CD4-positive, alpha-beta T cell treated with Interleukin-15 for 4 hours (primary cell): Measurements from ENCODE around the gene IL21.
"Not testable (repeated sequence)": the region's sequence is repeated elsewhere in the genome, so short reads cannot be mapped to it uniquely, and the experiment has no call there.

Experiments
- DNase-seq: peaks from one replicate; pipeline ENCODE4 v3.0.0-alpha.2; 2020; ENCODE audit warnings: low spot score

The IL21 gene

GRCh38 chr4:122621016-122621507 is at the start of gene IL21:
IL21 (minus strand) TSS chr4:122621066; CDS start chr4:122621011, 55 bp downstream.
- DNase-seq, result no peak

- DNase-seq, result no peak
Measured at GRCh38 chr4:122669911-122670738, 49.3 kb upstream of the IL21 start.

- DNase-seq, result no peak
Measured at GRCh38 chr4:122668241-122668640, 47.4 kb upstream of the IL21 start.

- peak; percentile 36 for DNase-seq
Measured at GRCh38 chr4:122666527-122667245, 45.8 kb upstream of the IL21 start.

GRCh38 chr4:122665161-122665929 is 44.5 kb upstream of the IL21 start:
- DNase-seq, result no peak

- DNase-seq, result no peak
Measured at GRCh38 chr4:122663814-122664610, 43.1 kb upstream of the IL21 start.

GRCh38 chr4:122663291-122663690 is 42.4 kb upstream of the IL21 start:
- DNase-seq, result no peak

- no peak for DNase-seq
Measured at GRCh38 chr4:122662701-122663100, 41.8 kb upstream of the IL21 start.

GRCh38 chr4:122661176-122662160 is 40.6 kb upstream of the IL21 start:
- no peak for DNase-seq

GRCh38 chr4:122658818-122659295 is 38.0 kb upstream of the IL21 start:
- no peak for DNase-seq

- DNase-seq, result no peak
Measured at GRCh38 chr4:122658377-122658776, 37.5 kb upstream of the IL21 start.

- no peak for DNase-seq
Measured at GRCh38 chr4:122657553-122657952, 36.7 kb upstream of the IL21 start.

- not testable (repeated sequence) for DNase-seq
Measured at GRCh38 chr4:122656583-122656982, 35.7 kb upstream of the IL21 start.

GRCh38 chr4:122652379-122652778 is 31.5 kb upstream of the IL21 start:
- peak; percentile 59 for DNase-seq

- no peak for DNase-seq
Measured at GRCh38 chr4:122650148-122650547, 29.3 kb upstream of the IL21 start.

GRCh38 chr4:122647656-122648055 is 26.8 kb upstream of the IL21 start:
- DNase-seq, result no peak

- no peak for DNase-seq
Measured at GRCh38 chr4:122643257-122643656, 22.4 kb upstream of the IL21 start.

- DNase-seq, result no peak
Measured at GRCh38 chr4:122639181-122639580, 18.3 kb upstream of the IL21 start.

GRCh38 chr4:122636697-122637096 is 15.8 kb upstream of the IL21 start:
- DNase-seq, result no peak

- DNase-seq, result peak; percentile 28
Measured at GRCh38 chr4:122635205-122635604, 14.3 kb upstream of the IL21 start.
